ENCODE results near the gene SLC36A3.

DNA sequence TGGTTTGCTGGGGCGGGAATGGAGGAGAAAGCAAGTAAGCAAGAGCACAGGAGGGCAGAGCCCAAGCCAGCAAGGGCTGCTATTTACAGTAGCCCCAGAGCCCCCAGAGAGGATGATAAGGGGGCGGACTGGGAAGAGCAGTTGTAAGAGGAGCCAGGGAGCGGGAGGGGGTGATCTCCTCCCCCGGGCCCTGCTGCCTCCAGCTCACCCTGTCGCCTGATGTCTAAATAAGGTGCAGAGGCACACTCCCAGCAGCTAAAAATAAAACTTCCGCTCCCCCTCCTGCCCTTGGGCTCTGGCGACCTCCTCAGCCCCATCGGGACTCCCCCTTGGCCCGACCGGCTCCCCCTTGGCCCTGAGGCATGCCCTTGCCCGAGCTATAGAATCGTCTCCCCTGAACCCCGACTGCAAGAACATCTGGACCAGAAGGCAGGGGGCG, 65.2 kb downstream of the SLC36A3 start:
- no peak for TF ChIP-seq POLR2A (IDR thresholded peaks at IDR 0.05)
- TF ChIP-seq EP300 (IDR thresholded peaks at IDR 0.05) = no peak
- TF ChIP-seq POLR2AphosphoS5 (IDR thresholded peaks at IDR 0.05) = no peak
- no peak for TF ChIP-seq CTCF (IDR thresholded peaks at IDR 0.05)

Measured in upper lobe of left lung (tissue), 4 donors.